Activated CD8-positive, alpha-beta memory T cell treated with anti-CD3 and anti-CD28 coated beads, Interleukin-2, amount 50 U/mL, for 4 hours (primary cell): ENCODE data around the gene ZNF536.
"Not testable (repeated sequence)": the region's sequence is repeated elsewhere in the genome, so short reads cannot be mapped to it uniquely, and the experiment has no call there.

Experiments
- DNase-seq: peaks from one replicate; pipeline ENCODE4 v3.0.0-alpha.2; 2020

Gene ZNF536

GRCh38 chr19:30497034-30497433 is 124.8 kb downstream of the ZNF536 start:
- no peak for DNase-seq

GRCh38 chr19:30498085-30498484 is 125.9 kb downstream of the ZNF536 start:
- not testable (repeated sequence) for DNase-seq

GRCh38 chr19:30498707-30499106 is 126.5 kb downstream of the ZNF536 start:
- no peak for DNase-seq

GRCh38 chr19:30504272-30504671 is 132.1 kb downstream of the ZNF536 start:
- DNase-seq: no peak

- DNase-seq: no peak
Measured at GRCh38 chr19:30512176-30513081, 140.2 kb downstream of the ZNF536 start.

DNA sequence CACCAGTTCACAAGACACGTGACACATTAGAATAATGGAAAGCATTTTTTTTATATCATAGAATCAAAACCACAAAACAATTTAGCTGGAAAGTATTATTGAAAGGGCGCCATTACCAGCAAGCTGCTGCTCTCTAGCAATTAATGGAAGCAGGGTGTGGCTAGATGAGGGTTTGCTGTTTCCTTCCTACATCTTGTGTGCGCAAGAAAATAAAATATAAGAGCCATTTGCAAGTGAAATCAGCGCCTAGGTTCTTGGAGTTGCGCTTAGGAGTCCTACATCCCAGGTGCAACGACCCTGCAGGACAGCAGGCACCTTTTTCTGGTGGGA is 140.9 kb downstream of the ZNF536 start:
- DNase-seq: no peak

DNA sequence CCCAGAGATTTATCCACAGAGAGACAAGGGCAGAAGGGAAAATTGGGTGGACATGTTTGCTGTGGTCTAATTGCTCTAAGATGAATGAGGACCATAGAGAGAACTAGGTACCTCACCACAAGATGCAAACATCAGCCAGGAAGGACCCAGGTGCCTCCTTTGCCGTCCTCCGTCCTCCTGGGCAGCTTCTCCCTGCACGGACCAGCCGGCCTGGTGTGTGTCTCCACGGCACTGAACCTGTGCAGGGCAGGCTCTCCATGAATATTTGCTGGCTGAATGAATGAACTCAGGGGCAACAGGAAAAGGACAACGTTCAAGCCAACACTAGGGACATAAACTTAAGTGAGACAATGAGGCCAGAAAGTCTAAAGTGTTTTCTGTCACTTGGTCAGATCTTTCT is 143.9 kb downstream of the ZNF536 start:
- DNase-seq: no peak

- DNase-seq: no peak
Measured at GRCh38 chr19:30516531-30516930, 144.3 kb downstream of the ZNF536 start.

- DNase-seq: no peak
Measured at GRCh38 chr19:30518965-30519606, 146.9 kb downstream of the ZNF536 start.

DNA sequence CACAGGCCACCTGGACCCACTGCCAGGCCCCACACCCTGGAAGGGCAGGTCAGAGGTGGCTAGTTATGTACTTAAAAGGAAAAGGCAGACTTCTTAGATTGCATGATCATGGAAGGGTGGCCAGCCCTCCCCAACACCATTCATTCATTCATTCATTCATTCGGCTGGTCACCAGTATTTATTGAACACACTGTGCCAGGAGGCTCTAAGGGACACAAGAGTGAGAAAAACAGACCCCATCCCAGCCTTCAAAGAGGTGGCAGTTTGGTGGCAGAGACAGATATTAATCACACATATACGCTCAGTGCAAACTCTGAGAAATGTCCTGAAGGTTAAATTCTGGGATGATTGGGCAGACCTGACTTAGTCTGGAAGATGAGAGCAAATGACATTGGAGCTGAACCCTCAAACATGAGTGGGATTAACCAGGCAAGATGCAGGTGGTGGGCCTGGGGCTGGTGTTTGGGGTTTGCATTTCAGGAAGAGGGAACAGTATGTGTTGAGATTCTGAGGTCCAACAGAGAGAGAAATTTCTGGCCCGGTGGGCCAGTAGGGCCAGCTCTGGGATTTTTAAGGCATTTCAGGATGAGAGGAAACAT is 147.5 kb downstream of the ZNF536 start:
- no peak for DNase-seq

- no peak for DNase-seq
Measured at GRCh38 chr19:30520735-30521479, 148.7 kb downstream of the ZNF536 start.

DNA sequence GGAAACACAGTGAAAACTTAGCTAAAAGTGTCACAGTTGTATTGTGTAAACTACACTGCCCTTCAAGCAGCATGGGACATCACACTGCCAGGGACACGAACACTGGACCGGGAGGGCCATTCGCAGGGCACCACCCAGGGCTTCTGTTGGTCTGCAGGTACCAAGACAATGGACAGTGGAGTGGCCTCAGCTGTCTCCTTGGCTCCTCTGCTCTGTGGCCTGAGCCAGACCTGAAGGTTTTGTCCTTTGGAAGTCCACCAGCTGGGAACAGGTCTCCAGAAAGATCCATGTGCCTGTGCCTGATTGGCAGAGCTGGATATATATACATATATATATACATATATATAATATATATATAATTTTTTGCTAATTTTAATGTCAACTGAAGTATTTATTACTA is 149.8 kb downstream of the ZNF536 start:
- no peak for DNase-seq

GRCh38 chr19:30522341-30522740 is 150.2 kb downstream of the ZNF536 start:
- no peak for DNase-seq

GRCh38 chr19:30523791-30524190 is 151.6 kb downstream of the ZNF536 start:
- no peak for DNase-seq

DNA sequence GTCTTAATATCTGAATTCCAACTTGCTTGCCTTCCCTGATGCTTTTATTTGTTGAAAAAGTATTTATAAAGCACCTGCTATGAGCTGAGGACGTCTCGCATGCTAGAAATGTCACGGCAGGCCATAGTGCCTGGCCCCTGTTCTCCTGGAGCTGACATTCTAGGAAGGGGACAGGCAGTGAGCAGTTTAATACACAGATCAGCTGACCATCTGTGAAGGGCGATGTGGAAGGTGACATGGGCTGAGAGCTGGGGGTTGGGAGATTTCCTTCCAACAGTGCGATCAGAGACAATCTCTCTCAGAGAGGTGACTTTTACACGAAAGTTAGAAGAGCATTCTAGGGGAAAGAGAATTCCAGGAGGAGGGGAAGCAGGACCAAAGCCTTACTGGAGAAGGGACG is 153.2 kb downstream of the ZNF536 start:
- no peak for DNase-seq

DNA sequence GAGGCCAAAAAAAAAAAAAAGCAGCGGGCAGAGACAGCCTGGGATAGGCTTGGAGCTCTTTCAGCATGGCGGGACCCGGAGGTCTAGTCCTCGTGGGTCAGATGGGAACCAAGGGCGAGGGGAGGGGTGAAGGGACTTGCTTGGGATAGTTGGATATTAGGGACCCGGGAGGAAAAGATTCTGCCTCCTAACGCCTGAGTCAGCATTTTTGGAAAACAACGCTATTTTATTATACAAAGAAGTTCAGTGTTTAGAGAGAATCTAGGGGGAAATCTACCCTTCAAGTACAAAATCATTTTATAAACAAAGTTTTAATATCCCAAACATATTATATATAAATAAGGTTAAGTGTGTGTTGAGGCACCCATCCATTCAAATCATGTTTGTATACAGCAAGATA is 156.7 kb downstream of the ZNF536 start:
- DNase-seq: no peak

- DNase-seq: no peak
Measured at GRCh38 chr19:30529876-30530275, 157.7 kb downstream of the ZNF536 start.

GRCh38 chr19:30530751-30531150 is 158.6 kb downstream of the ZNF536 start:
- no peak for DNase-seq

GRCh38 chr19:30535011-30535410 is 162.8 kb downstream of the ZNF536 start:
- no peak for DNase-seq

GRCh38 chr19:30536975-30537374 is 164.8 kb downstream of the ZNF536 start:
- DNase-seq: no peak

GRCh38 chr19:30539315-30539714 is 167.1 kb downstream of the ZNF536 start:
- DNase-seq: no peak

- no peak for DNase-seq
Measured at GRCh38 chr19:30539981-30540380, 167.8 kb downstream of the ZNF536 start.

GRCh38 chr19:30540761-30541160 is 168.6 kb downstream of the ZNF536 start:
- DNase-seq: no peak
